NCI-H748 (cell line): ENCODE results near the gene CCDC9B.

Source experiments
- DNase-seq: peaks from one replicate; lab custom pipeline; 2025; ENCODE audit not compliant: unreplicated experiment; lab: John Stamatoyannopoulos, UW

Gene CCDC9B

DNA sequence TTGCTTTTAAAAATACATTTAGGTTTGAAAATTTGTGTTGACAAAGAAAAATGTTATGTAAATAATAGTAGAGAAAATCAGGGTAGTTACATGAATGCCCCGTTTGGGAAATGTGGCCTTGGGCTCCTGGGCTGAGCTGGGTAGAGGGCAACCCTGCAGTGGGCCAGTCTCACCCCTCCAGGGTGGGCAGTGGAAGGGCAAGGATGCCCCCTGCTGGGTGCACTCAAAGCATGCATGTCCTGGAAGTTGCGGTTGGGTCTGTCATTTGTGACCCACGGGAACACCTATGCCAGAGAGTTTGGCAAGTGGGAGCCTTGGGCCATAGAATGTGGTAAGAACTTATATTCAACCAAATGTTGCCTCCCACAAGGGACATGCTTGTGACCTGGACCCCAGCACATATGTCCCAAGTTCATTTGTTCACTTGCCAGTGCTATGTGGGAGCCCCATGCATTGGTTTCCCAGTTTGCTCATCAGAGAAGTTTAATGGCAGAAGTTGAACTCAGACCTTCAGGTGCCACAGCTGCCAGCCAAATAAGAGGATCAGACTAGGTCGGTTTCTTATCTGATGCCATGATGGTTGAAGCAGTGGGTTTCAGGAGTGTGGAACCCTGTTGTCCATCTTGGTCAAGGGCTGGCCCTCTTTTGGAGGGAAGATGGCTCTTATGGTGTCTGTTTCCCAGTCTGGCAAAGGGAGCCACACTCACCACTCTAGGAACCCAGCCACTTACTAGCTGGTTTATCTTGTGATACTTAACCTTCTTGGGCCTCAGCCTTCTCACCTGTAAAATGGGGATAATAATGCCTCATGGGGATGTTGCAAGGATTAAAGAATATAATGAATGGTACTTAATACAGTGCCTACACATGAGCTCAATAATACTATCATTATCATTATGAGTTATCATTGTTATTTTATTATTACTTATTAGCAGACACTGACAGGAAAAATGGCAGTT, 30.5 kb downstream of the CCDC9B start:
- DNase-seq, result peak; percentile 17

DNA sequence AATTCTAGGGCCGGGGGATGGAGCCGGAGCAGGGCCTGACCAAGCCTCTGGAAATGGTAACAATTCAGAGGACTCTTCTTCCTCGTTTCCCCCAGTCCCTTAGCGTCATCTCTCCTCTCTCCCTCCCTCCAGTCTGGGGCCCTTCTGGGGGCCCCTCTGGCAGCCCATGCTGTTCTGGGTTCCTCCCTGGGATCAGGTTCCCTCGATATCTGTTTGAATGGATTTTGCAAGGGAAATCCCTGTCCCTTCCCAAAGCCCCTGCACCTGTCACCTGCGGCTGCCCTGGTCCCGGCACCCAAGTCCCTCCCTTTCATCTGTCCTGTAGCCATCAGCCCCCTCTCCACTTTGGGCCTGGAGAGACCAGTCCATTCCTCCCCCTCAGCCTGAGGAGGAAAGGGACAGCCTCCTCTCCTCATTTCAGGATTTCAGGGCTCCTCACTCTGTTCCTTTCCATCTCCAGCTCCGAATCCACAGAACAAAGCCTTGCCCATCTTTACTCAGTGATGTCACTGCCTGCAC, 31.3 kb downstream of the CCDC9B start:
- DNase-seq, result no peak

DNA sequence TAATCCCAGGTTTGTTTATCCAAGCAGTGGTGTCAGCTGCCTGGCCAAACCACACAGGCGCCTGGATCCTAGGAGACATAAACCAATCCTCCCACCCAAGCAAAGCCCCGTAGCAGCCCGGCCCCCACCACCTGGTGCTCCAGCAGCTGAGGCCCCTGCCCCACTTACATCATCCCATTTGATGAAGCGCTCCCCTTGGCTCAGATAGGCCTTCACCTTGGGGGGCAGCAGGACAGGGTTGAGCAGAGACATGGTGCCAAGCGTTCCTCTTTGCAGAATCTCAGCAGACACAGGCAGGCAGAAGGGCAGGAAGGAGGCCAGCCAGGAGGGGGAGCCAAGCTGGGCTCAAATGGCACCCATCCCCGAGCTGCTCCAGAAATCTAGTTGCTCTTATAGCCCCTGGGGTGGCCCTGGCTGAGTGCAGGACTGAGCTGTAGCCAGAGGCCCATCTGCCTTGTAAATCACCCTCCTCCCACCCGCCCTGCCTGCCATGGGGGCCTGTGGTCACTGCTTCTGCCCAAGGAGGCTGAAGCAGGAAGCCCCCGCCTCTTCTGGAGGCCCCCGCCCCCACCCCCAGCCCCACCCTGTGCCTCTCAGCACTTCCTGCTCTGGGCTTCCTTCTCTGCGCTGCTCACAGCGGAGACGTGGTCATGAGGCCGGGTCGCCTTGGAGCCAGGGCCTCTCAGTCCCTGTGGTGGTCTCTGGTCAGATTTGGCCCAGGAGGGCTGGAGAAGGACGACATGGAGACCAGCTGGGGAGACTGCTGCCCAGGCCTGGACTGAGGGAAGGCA, 33.1 kb downstream of the CCDC9B start, which contains the start of gene PLCB2:
PLCB2 (minus strand) TSS at position 515 of the 791 bp plus-strand sequence; CDS start at position 252, 263 bp downstream.
- no peak for DNase-seq

DNA sequence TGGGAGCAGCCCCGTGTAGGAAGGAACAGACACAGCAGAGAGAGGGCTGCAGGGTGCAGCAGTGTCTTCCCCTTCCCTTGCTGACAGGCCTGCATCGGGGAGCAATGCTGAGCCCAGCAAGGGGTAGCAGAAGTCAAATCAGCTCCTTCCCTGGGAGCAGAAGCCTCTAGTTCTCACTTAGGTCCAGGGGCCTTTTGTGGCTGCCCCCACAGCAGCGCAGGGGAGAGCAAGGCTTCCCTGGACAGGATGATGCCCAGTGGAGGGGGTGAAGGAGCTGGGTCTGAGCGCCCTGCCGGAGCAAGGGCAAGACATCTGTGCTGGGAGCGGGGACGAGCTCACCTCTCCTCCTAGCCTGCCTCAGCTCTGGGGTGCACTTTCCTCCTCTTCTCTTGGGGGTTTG, 33.8 kb downstream of the CCDC9B start:
- DNase-seq, result no peak

DNA sequence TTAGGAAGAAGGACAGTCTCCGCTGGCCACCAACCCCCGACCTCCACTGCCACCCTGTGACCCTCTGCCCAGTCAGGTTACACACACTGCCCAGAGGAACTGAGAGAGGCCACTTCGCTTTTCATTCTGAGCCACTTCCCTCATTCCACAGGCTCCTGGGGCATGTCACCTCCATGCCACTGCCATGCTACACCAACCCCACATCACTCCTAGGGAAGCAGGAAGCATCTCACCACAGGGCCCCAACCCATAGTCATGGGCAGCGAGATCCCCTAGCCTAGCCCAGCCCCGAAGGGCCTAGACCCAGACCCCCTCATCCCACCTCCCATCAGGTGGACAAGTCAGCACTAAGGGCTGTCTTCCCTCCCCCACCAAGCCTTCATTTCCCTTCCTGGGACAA, 34.4 kb downstream of the CCDC9B start:
- DNase-seq, result no peak

DNA sequence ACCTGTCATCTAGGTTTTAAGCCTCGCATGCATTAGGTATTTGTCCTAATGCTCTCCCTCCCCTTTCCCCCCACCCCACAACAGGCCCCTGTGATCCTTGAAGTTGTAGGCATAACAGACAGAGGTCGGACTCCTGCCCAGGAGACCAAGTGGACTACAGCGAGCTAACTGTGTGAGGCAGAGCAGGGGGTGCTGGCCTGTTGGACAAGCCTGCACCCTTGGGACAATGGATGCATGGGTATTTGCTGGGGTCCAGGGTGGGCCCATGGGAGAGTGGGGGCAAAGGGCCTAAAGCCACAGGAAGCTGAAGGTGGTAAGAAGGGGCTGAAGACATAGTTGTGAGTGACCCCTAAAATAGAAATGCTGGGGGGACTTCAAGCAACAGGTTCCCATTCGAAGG, 35.5 kb downstream of the CCDC9B start:
- DNase-seq, result no peak

DNA sequence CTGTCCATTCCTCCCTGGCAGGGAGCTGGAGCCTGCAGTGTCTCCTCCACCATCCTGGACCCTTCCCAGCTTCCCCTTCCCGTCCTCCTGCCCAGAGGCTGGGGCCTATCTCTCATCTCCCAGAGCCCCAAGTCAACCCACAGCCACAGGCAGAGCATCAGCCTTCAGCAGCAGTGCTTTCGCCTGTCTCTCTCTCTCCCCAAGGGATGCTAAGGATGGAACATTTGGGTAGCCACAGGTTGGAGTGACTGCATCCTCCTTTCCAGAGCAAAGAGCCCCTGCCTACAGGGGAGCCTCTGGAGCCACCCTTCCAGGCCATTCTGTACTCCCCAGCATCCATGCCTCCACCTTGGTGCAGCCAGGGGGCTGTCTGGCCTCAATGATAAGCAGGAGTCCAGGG, 37.2 kb downstream of the CCDC9B start:
- DNase-seq, result no peak

DNA sequence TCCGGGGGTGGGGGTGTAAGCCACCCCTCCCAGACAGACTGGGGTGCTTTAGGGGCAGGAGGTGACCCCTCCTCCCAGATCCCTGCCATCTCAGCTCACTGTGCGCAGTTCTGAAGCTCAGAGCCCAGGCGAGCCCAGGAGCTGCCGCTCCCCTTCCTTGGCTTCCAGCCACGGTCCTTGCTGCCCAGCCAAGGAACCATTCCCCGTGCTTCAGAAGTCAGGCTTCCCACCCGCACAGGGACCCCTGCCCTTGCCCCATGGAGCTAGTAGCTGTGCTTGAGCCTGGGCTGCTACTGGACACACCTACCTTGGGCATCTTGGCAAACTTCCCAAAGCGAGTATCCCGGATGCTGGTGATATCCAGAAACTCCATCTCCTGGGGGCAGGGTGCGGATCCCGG, 37.8 kb downstream of the CCDC9B start:
- DNase-seq, result no peak

DNA sequence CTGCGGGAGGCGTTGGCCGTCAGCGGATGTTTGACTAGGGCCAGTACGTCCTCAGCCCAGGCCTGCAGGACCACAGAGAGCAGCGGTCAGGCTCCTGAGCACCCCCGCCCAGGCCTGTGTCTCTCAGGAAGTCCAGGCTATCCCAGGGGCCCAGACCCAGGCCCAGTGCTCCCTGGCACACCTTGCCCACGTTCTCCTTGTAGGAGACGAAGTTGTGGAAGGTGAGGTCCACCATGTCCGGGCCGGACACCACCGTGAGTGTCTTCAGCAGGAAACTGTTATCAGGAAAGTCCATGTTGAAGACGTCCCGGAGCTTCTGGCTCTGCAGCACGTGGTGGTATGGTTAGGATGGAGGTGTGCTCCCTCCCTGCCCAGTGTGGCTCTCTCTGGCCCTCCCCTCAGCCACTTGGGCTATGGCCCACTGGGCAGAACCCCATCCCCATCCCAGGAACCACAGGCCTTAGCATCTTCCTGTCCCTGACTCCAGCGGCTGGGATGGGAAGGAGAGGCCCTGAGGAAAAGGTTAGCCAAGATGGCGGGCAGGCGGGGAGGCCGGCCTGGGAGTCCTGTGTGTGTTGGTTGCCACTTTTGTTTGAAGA, 38.4 kb downstream of the CCDC9B start:
- no peak for DNase-seq

DNA sequence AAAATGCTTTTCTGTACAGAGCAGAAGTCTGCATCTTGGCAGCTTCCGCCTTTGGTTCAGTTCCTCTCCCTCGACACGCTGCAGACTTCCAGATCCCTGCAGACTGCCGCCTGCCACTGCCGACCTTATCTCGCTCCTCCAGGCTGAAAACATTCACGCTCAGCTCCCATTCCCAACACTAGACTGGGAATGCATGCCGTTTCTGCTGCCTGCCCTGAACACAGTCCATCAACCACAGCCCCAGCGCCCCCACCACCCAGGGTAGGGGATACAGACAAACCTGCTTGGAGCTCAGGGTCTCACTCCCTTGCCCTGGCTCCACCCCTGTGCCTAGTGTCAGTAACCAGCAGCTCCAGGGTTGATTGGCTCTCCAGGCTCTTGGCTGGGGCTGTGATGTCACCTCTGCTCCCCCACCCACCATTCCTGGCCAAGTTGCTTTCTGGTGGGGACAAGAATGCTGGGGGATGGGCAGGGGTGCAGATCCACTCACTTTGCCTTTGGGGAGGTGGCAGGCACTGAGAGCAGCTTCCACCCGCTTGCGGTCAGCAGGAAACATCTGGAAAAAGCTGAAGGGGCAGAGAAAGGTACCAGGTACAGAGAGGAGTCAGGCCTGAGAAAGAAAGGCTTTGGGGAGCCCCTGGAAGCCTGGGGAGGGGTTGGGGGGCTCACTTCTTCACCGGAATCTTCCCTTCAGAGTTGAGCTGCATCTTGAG, 39.1 kb downstream of the CCDC9B start:
- DNase-seq, result no peak

DNA sequence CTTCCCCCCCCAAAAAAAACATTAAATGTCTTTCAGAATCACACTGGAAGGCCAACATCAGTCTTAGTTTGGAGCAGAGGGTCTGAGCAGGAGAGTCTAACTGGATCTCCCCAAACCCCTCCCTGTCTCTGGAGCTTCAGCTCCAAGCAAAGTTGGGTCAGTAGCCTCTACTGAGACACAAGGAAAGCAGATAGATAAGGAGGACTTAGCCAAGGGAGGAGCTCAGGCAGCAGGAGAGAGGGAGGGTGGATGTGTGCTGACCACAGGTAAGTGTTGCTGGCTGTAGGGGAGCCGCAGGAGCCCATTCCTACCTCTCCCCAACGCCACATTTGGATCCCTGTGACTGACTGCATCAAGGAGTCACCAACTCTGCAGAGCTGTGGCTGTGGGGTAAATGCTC, 40.0 kb downstream of the CCDC9B start:
- no peak for DNase-seq

DNA sequence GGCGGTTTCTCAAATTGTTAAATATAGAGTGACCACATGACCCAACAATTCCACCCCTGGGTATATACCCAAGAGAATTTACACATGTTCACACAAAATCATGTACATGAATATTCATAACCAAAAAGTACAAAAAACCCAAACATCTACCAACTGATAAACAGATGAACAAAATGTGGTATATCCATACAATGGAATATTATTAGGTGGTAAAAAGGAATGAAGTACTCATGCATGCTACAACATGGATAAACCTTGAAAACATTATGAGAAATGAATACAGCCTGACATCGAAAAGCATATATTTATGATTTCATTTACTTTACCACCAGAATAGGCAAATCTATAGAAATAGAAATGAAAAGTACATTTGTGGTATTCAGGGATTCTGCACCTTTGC, 40.4 kb downstream of the CCDC9B start:
- DNase-seq, result no peak

DNA sequence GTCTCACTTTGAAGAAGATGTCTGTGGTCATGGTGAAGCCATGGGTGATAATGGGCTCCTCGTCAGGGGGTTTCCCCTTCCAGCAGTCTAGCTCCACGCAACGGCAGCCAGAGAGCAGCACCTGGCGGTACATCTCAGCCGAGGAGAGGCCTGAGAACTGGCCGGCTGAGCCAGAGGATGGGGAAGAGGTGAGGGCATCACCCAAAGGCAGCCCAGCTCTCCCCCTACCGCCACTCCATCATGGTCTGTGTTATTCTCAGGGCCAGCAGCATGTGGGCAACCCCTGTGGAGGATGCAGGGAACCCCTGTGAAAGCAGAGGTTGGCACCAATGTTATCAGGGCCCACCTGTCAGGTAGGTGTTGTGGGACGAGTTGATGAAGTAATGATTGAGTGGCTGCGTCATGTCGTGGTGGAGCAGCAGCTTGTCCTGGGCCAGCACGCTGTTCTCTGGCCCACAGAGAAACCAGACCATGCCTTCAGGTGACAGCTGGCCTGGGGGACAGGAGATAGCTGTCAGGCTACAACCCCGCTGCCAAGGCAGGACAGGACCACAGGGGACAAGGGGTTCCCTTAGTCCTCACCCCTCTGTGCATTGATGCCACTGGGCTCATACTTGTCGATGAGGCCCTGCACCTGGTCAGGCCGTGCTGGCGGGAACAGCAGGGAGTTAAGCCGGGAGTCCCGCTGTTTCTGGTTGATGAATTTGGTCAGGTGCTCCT, 42.4 kb downstream of the CCDC9B start:
- no peak for DNase-seq

DNA sequence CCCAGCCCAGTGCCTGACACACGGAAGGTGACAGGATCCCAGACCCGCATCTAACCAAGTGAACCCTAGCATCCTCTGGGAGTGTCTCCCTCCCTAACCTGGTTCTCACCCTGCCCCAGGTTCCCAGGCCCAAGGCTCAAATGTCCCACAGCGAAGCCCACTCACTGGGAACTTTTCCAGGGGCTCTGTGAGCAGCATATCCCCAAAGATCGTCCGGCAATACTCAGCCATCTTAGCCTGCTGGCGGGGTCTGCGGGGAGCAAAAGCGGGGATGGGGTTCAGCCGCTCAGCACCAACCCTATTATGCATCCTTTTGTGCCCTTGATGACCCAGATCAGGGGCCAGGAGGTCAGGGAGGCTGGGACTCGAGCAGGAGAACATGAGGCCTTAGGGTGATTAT, 43.4 kb downstream of the CCDC9B start:
- no peak for DNase-seq

DNA sequence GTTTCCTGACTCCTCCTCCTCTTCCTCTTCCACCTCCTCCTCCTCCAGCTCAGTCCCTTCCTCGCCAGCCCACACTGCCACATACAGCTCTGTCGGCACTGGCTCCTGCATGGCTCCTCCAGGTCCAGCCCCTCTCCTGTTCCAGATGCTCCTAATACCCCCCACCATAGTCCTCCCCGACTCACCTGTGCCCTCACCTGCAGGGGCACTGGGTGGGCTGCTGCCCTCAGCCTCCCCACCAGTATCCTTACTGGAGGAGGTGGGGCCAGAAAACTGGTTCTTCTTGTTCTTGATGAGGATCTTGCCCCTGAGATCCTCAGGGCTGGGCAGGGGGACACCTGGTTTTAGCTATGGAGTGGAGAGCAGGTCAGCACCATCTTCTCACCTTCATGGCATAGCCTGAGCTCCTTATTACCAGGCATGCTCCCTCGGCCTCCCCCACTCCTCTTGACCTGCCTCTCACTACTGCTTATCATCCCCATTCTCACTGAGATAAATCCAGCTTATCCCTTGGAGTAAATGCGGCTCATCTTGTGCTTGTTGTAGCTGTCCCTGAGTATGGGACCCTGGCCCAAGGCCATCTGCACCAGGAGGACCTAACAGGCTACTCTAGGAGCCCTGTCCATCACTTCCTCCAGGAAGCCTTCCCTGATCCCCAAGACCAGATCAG, 44.0 kb downstream of the CCDC9B start:
- DNase-seq, result no peak

DNA sequence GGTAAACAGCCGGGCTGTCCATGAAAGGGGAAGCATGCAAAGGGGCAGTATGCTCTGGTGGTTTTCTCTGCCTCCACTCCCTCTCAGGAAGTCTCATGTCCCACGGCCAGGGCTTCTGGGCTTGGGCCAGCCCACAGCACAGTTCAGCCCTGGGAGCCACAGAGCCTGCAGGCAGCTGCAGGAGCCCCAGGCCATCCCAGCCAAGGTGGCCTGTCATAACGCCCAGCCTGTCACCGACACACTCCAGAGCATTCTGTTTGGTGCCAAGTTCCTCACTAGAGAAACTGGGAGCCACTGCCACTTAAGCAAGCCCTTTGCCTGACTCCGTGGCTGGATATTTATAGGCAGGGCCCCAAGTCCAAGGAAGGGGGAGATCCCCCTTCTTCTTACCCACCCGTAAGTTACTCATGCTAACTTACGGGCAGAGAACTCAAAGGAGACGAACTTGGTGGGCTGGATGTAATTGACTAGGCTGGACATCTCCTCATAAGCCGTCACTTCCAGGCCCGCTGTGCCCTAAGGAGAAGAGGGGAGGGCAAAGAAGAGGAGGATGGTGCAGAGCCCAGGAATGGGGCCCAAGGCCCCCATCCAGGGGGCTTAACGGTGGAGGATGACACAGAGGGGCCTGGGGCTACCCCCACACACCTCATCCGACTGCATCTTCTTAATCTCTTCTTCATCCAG, 44.7 kb downstream of the CCDC9B start:
- no peak for DNase-seq

DNA sequence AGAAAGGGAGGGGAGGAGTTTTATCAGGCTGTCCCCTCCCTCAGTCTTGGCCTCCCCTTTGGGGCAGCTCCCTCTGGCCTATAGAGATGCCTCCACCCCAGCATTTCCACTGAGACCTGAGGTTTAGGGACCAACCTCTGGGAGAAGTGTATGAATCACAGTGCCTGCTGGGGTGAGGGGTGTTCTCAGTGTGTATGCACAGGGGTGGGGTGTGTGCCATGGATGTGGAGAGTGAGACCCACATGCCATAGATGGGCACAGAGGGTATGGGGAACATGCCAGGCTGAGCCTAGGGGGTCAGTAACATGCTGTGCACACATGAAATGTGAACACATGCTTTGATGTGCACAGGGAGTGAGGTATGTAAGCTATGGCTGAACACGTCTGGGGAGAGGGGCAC, 45.4 kb downstream of the CCDC9B start:
- no peak for DNase-seq

DNA sequence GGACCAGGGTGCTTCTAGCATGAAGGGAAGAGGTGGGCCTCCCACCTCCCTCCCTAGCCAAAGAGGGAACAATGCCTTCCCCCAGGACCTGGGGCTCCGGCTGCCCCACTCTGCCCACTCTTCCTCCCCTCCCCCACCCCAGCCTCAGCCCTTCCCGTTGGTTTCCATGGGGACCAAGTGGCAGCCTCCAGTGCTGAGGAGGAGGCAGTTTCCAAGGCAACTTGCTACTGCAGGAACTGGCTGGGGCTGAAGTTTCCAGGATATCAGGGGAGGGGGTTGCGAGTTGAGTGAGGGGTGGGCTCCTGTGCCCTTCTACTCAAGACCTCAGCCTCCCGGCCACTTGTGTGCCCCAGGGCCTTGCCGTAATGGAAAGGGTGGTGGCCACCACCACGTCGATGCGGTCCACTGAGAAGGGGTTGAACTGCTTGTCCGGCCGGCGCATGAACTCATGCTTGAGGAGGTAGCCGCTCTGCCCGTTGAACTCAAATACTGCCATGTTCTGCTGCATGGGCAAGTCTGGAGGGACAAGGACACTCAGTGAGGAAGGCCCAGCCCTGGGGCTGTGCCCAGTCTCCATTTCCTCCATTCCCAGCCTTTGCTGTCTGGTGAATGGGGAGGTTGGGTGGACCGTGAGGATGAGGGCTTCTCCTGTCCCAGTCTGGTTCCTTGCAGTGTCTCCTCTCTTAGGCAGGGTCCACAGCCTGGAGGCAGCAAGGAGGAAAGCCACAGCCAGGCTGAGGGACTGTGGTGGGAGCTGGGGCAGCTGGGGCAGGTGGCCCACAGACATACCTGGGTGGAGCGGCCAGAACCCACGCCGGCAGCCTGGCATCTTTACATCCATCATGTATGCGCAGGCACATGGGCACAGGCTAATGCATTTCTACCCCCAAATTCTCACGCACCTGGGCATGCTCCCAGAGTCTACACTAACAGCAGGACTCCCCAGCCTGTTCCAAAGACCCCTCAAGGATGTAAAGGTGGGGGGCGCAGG, 46.5 kb downstream of the CCDC9B start:
- DNase-seq, result peak; percentile 27
